ENCODE measurements around the gene GABARAPL2. TPM values are rescaled to one million over a fixed set of nuclear protein-coding genes. Genes with fewer than 3 reads are reported as not detected.
A peak's percentile ranks its signal among the peaks of the same experiment; 100 is the strongest.

GABARAPL2 gene, protein sequence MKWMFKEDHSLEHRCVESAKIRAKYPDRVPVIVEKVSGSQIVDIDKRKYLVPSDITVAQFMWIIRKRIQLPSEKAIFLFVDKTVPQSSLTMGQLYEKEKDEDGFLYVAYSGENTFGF
- total RNA-seq: 69.2 and 69.4 TPM in 2 replicates

DNA sequence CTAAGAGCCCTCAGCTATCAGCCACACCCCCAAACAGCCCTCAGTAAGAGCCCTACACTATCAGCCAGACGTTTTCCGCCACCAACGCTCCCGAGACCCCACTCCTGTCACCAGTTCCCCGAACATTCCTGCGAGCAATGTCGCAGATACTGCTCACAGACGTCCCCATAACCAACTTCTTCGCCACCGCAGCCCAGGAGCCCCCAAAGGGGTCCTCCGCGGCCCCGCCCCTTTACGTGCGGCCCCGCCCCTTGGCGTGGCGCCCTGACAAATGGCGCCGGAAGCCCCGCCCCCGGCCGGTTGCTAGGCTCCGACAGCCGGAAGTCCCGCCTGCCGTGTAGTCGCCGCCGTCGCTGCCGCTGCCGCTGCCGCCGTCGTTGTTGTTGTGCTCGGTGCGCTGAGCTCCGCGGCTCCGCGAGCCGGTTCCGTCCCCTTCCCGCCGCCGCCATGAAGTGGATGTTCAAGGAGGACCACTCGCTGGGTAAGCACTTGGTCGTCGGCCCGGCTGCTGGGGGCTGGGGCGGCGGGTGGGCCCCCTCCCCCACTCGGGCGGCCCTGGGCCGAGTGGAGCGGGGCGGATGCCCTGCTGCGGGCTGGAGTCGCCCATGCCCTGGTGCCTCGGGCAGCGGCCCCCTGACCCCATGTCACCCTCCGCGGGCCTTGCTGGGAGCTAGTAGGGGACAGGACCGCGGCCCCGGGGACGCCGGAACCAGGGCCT, at the start of gene GABARAPL2:
GABARAPL2 (plus strand) TSS at position 340 of the 718 bp plus-strand sequence; CDS start at position 448, 108 bp downstream.
- H3K9me3 Mint-ChIP-seq: no peaks in the 10 kb centered on the region
- DNase-seq (ENCODE audit: low spot score): peak; percentile 86
- H3K27ac Mint-ChIP-seq: peak within 1 kb of the TSS; percentile 90
- peak within 1 kb of the TSS; percentile 96 for H3K4me3 Mint-ChIP-seq (ENCODE audit: low read depth)
- H3K4me1 Mint-ChIP-seq (ENCODE audit: low read depth): peaks cover 25% of the 10 kb centered on the region
- H3K27me3 Mint-ChIP-seq (ENCODE audit: low read depth): peaks cover 14% of the 10 kb centered on the region
- intact Hi-C loops (cut with micrococcal nuclease): loop anchor here (1.0 to 2.0 kb wide), 6 partner anchors 10 to 133 kb away; partner anchors contain the start of genes ADAT1, CFDP1, KARS1 and TERF2IP
- H3K36me3 Mint-ChIP-seq (ENCODE audit: low read depth): peaks cover 29% of the 10 kb centered on the region

DNA sequence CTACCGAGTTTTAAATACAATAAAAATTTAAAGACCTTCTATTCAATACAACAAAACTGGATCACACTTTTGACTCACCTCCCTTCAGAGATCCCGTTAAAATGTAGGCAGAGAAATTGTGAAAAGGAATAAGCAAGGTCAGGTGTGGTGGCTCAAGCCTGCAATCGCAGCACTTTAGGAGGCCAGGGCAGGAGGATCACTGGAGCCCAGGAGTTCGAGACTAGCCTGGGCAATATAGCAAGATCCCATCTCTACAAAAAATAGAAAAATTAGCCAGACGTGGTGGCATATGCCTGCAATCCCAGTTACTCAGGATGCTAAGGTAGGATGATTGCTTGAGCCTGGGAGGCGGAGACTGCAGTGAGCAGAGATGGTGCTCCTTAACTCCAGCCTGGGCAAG, 47.0 kb upstream of the GABARAPL2 start:
- H3K27me3 Mint-ChIP-seq (ENCODE audit: low read depth): peaks cover 7% of the 10 kb centered on the region
- H3K36me3 Mint-ChIP-seq (ENCODE audit: low read depth): no peaks in the 10 kb centered on the region
- peaks cover 7% of the 10 kb centered on the region for H3K4me1 Mint-ChIP-seq (ENCODE audit: low read depth)
- H3K9me3 Mint-ChIP-seq: no peaks in the 10 kb centered on the region
- H3K27ac Mint-ChIP-seq: no peak overlapping the region
- no peak overlapping the region for H3K4me3 Mint-ChIP-seq (ENCODE audit: low read depth)
- intact Hi-C loops (cut with micrococcal nuclease): no loop called here
- no peak for DNase-seq (ENCODE audit: low spot score)

DNA sequence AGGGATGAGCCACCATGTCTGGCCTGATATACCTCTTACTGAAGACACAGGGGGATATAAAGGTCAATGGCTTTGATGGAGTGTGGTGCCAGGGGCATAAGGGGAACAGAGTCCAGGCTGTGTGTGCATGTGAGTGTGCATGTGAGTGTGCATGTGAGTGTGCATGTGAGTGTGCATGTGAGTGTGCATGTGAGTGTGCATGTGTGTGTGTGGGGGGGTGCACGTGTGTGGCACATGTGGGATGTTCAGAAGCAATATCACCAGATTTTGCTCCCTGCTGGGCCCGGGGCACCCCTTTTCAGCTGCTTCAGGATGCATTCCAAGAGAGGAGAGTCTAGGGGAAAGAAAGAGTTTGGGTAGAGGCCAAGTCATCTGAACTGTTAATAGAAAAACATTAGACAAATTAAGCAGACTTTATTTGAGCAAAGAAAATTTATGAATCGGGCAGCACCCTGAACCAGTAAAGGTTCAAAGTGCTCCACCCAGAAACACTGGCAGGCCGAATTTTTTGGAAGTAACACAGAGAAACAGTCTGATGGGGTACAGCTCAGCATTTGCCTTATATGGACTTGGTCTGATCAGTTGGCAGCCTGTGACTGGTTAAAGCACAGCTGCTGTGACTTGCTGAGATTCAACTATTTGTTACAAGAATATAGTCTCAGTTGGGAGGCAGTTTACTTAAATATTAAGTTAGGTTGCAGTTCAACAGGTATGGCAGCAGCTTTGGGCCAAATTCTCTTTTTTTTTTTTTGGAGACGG, 40.0 kb upstream of the GABARAPL2 start:
- intact Hi-C loops (cut with micrococcal nuclease): no loop called here
- Mint-ChIP-seq H3K27ac (no peak overlapping the region), H3K27me3 (ENCODE audit: low read depth) (peaks cover 3% of the 10 kb centered on the region), H3K4me1 (ENCODE audit: low read depth) (no peaks in the 10 kb centered on the region), H3K36me3 (ENCODE audit: low read depth) (no peaks in the 10 kb centered on the region), H3K4me3 (ENCODE audit: low read depth) (no peak overlapping the region), H3K9me3 (no peaks in the 10 kb centered on the region)
- DNase-seq (ENCODE audit: low spot score): no peak

DNA sequence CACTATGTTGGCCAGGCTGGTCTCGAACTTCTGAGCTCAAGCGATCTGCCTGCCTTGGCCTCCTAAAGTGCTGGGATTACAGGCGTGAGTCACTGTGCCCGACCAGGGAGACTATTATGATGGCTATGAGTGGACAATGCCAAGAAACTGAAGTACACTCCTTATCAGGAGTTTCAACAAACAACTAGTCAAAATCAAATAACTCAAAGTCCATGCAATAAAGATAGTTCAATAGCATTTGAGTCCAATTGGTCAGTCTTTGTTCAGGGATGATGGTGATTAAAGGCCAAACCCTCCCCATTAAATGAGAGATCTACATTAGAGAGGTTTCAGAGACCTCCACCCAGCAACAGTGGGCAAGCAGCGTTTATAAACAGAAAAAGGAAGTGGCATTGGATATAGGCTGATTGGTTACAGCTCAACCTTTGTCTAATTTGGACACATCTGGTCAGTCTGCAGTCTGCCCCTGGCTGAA, 38.3 kb upstream of the GABARAPL2 start:
- H3K27ac Mint-ChIP-seq: no peak overlapping the region
- DNase-seq (ENCODE audit: low spot score): no peak
- H3K36me3 Mint-ChIP-seq (ENCODE audit: low read depth): no peaks in the 10 kb centered on the region

DNA sequence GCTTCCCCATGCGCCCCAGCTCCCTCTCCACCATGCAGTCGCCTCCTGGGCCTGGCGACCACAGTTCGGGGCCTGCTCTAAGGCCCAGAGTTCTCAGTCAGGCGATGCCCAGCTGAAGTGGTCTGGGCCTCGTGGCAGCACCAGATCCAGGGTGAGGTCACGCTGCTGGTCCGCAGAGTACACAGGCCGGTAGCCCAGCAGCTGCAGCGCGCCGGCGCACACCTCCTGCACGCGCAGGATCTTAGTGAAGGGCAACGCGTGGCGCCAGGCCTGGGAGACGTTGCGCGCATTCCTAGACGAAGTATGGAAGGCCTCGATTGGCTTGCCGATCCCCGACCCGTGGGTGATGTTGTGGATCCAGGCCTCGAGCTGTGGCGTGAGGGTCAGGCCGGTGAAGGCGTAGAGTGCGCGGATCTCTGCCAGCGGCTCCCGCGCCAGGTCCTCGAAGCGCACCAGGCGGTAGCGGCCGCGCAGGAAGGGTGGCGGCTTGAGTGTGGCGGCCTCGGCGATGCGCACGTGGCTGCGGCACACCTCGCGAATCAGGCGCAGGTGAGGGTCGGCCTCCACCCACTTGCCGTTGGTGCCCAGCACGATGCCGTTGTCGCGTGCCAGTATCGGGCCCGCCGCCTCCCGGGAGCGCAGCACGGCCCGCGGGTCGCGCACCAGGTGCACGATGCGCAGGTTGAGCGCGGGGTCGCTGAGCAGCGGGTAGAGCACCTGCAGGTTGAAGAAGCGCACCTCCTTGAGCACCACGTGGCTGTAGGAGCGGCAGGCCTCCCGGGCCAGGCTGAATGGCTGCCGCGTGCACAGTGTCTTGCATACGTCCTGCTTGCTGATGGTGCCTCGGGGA, 36.9 kb upstream of the GABARAPL2 start:
- intact Hi-C loops (cut with micrococcal nuclease): no loop called here
- Mint-ChIP-seq H3K27ac (no peak overlapping the region), H3K4me1 (ENCODE audit: low read depth) (no peaks in the 10 kb centered on the region), H3K27me3 (ENCODE audit: low read depth) (no peaks in the 10 kb centered on the region), H3K9me3 (no peaks in the 10 kb centered on the region), H3K4me3 (ENCODE audit: low read depth) (no peak overlapping the region), H3K36me3 (ENCODE audit: low read depth) (no peaks in the 10 kb centered on the region)
- DNase-seq (ENCODE audit: low spot score): no peak

More for the DNA sequence above, 38.3 kb upstream of the GABARAPL2 start:
- Mint-ChIP-seq H3K9me3 (no peaks in the 10 kb centered on the region), H3K27me3 (ENCODE audit: low read depth) (no peaks in the 10 kb centered on the region), H3K4me3 (ENCODE audit: low read depth) (no peak overlapping the region), H3K4me1 (ENCODE audit: low read depth) (no peaks in the 10 kb centered on the region)
- intact Hi-C loops (cut with micrococcal nuclease): no loop called here

DNA sequence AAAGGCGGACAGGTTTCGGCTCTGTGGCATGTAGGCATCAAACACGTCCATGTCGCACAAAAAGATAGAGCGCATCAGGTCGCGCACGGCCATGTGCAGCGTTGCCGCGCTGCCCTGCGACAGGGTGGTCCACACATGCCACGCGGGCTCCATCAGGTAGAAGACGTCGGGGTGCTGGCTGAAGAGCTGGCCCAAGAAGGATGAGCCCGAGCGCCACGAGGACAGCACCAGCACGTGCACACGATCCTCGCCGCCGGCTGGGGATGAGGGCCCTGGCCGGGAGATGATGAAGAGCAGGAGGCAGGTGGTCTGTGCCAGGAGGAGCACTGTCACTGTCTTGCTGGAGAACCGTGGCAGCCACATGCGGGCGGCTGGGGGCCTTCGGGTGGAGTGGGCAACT, 36.2 kb upstream of the GABARAPL2 start:
- Mint-ChIP-seq H3K9me3 (no peaks in the 10 kb centered on the region), H3K4me1 (ENCODE audit: low read depth) (no peaks in the 10 kb centered on the region), H3K36me3 (ENCODE audit: low read depth) (no peaks in the 10 kb centered on the region), H3K4me3 (ENCODE audit: low read depth) (no peak overlapping the region), H3K27me3 (ENCODE audit: low read depth) (no peaks in the 10 kb centered on the region), H3K27ac (no peak overlapping the region)
- intact Hi-C loops (cut with micrococcal nuclease): no loop called here
- DNase-seq (ENCODE audit: low spot score): no peak

DNA sequence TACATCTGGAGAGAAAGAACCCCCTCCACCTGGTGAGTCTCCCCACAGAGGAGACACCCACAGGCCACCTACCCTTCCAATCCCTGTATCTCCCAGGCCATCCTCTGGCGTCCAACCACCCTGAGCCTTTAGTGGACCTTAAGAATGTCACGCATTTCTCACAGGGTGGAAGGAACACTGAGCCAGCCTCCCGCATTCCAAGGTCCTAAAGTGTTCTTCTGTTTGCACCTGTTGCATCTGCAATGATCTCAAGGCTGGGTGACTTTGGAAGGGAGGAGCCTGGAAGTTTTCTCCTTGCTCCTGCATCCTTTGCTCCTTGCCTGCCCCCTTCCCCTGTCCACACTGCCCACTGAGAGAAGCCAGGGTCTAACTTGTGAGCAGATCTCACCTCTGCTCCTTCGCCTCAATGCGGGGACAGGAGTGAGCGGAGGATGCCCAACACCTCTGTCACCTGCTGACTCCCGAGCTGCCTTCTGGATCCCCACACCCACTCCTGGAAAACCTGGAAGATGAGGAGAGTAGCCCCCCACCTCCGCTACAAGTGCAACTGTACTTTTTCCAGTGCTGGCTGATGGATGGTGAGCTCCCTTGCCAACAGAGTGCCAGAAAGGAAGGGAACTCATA, 33.9 kb upstream of the GABARAPL2 start:
- no peaks in the 10 kb centered on the region for H3K27me3 Mint-ChIP-seq (ENCODE audit: low read depth)
- H3K27ac Mint-ChIP-seq: no peak overlapping the region
- no peaks in the 10 kb centered on the region for H3K9me3 Mint-ChIP-seq
- intact Hi-C loops (cut with micrococcal nuclease): no loop called here
- no peak overlapping the region for H3K4me3 Mint-ChIP-seq (ENCODE audit: low read depth)
- H3K36me3 Mint-ChIP-seq (ENCODE audit: low read depth): no peaks in the 10 kb centered on the region
- DNase-seq (ENCODE audit: low spot score): no peak
- no peaks in the 10 kb centered on the region for H3K4me1 Mint-ChIP-seq (ENCODE audit: low read depth)

DNA sequence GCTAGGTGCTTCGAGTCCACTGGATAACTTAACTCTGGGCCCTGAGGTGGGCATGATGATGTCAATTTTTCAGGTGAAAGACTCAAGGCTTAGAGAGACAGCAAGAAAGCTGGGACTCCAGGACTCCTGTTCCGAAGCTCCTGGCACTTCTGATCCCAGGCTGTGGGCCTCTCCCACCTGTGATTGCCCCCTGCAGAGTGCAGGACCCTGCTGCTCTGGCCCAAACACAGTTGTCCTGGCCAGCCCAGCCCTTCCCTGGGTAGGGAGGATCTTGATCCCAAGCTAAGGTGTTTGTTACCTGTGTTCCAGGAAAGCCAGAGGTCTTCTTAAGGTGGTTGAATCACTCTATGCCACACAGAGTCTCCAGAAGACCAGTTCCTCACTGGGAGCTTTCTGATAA, 33.4 kb upstream of the GABARAPL2 start:
- intact Hi-C loops (cut with micrococcal nuclease): no loop called here
- Mint-ChIP-seq H3K4me3 (ENCODE audit: low read depth) (no peak overlapping the region), H3K4me1 (ENCODE audit: low read depth) (no peaks in the 10 kb centered on the region), H3K27ac (no peak overlapping the region), H3K27me3 (ENCODE audit: low read depth) (peaks cover 1% of the 10 kb centered on the region), H3K36me3 (ENCODE audit: low read depth) (no peaks in the 10 kb centered on the region), H3K9me3 (no peaks in the 10 kb centered on the region)
- no peak for DNase-seq (ENCODE audit: low spot score)

DNA sequence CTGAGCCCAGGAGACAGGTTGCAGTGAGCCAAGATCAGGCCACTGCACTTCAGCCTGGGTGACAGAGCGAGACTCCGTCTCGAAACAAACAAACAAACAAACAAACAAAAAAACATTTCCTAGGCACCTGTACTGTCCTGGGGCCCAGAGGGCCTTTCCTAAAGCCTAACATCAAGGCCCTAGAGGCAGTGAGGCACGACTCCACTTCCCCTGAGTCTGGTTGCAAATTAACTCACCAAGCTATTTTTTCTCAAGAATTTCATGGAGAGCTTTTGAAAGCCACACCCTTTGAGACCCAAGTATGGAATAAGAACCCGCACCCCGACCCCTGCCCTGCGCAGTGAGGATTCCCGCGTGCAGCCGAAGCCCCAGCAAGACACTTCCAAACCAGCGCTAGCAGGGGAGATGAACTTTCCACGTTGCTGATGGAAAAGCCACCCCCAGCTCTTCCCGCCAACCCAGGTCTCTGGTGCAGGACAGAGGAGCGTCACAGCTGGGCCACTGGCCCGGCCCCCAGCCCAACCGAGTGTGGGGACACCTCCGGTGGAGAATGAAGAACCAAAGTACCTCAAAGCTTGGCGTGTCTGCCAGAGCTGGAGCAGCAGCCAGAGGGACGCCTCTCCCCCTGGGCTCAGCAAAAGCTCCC, 31.5 kb upstream of the GABARAPL2 start:
- Mint-ChIP-seq H3K27me3 (ENCODE audit: low read depth) (peaks cover 1% of the 10 kb centered on the region), H3K4me1 (ENCODE audit: low read depth) (no peaks in the 10 kb centered on the region), H3K9me3 (no peaks in the 10 kb centered on the region), H3K36me3 (ENCODE audit: low read depth) (no peaks in the 10 kb centered on the region), H3K4me3 (ENCODE audit: low read depth) (no peak overlapping the region), H3K27ac (no peak overlapping the region)
- no peak for DNase-seq (ENCODE audit: low spot score)
- intact Hi-C loops (cut with micrococcal nuclease): no loop called here

DNA sequence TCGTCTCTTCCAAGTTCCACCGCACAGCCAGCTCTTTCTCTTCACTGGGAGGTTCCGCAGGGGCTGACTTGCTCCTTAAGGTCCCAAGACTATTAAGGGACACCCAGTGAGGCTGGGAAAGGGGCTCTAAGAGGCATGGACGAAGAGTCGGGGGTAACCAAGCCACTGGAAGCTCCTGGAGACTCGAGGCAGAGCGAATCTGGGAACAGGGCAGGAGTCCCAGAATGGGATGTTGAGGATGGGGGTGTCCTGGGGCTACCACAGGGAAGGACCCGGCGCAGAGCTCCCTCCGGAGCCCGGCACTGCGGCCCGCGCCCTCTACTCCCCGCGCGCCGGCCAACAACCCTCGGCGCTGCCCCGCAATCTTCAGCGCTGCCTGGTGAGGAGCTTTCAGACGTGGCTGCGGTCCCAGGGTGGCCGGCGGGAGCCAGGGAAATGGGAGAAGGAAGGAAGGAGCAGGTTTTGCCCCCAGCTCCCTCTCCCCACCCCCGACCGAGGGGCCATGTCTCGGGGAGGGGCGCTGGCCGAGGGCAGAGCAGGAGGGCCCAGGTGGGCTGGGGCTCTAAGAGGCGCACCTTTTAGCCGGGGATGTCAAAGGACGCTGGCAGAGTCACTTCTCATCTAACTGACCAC, 30.9 kb upstream of the GABARAPL2 start:
- Mint-ChIP-seq H3K4me3 (ENCODE audit: low read depth) (no peak overlapping the region), H3K4me1 (ENCODE audit: low read depth) (no peaks in the 10 kb centered on the region)
- intact Hi-C loops (cut with micrococcal nuclease): no loop called here

DNA sequence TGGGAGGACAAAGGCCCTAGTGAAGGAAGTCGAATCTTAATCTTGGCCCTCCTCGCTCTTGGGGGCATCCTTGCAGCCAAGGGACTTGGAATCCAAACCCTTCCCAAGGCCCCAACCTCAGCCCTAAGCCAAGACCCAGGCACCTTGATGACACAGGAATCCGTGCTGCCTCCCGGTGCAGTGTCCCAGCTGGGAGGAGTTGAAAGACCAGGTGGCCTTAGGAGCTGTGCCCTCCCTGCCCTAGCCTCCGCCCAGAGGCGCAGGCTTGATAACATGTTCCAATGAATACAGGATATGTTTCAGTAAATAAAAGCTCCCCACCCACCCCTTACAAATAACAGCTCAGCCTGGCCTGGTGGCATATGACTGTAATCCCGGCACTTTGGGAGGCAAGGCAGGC, 30.3 kb upstream of the GABARAPL2 start, which contains the start of gene CHST5:
CHST5 (minus strand) TSS at position 208 of the 400 bp plus-strand sequence. CDS start 5,724 bp downstream, outside the sequence.
- Mint-ChIP-seq H3K27ac (no peak within 1 kb of the TSS), H3K9me3 (no peaks in the 10 kb centered on the region), H3K4me1 (ENCODE audit: low read depth) (peaks cover 2% of the 10 kb centered on the region), H3K36me3 (ENCODE audit: low read depth) (no peaks in the 10 kb centered on the region), H3K4me3 (ENCODE audit: low read depth) (no peak within 1 kb of the TSS), H3K27me3 (ENCODE audit: low read depth) (peaks cover 1% of the 10 kb centered on the region)
- no peak for DNase-seq (ENCODE audit: low spot score)
- intact Hi-C loops (cut with micrococcal nuclease): no loop called here

More for the DNA sequence above, 30.9 kb upstream of the GABARAPL2 start:
- no peak for DNase-seq (ENCODE audit: low spot score)
- Mint-ChIP-seq H3K9me3 (no peaks in the 10 kb centered on the region), H3K27me3 (ENCODE audit: low read depth) (peaks cover 1% of the 10 kb centered on the region), H3K27ac (no peak overlapping the region), H3K36me3 (ENCODE audit: low read depth) (no peaks in the 10 kb centered on the region)
